Sigmoid colon (tissue), 4 donors: Measurements from ENCODE around the gene VEPH1.

ENCODE experiments used
- EP300 ChIP-seq, 4 donors: sonication (generic); formaldehyde crosslinking; IDR thresholded peaks; one replicate each; pipeline ENCODE4 v1.6.1; 2017; ENCODE audit warnings: antibody characterized with exemption in 4 of 4
- POLR2A ChIP-seq, 2 donors: fragments of 450-650 bp; IDR thresholded peaks; one replicate each; pipeline ENCODE4 v1.6.1; 2016; ENCODE audit warnings: antibody characterized with exemption in 2 of 2, mild to moderate bottlenecking in 2 of 2, moderate library complexity in 2 of 2
- POLR2AphosphoS5 ChIP-seq, 4 donors: sonication (generic); formaldehyde crosslinking; IDR thresholded peaks; one replicate each; pipeline ENCODE4 v1.6.1; 2017; ENCODE audit warnings: antibody characterized with exemption in 4 of 4
- TF ChIP-seq, protein P1 (sequence below), 4 experiments: fragments of 450-650 bp in 3 of 4; fragments of 200-600 bp in 1 of 4; IDR thresholded peaks; one replicate each; pipeline ENCODE4 v1.5.1; 2016 to 2019; ENCODE audit warnings: antibody characterized with exemption in 4 of 4, mild to moderate bottlenecking in 3 of 4, moderate library complexity in 2 of 4

DNA sequence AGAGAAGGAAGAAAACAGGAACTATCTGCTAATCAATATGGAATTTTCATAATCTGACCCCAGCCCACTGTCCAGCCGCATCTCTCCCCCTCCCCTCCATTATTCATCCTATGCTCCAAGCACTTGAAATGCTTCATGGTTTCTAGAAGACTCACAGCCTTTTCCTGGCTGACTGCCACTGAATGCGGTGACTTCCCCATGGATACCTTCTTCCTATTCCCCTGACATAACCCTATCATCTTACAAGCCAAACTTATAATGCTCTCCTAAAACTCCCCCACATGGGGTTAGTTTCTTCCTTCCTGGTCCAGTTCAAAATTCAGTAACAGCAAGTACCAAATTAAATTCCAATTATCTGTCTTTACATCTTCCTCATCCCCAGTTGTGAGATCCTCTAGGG is 97.8 kb downstream of the VEPH1 start:
- TF ChIP-seq, protein P1, sequence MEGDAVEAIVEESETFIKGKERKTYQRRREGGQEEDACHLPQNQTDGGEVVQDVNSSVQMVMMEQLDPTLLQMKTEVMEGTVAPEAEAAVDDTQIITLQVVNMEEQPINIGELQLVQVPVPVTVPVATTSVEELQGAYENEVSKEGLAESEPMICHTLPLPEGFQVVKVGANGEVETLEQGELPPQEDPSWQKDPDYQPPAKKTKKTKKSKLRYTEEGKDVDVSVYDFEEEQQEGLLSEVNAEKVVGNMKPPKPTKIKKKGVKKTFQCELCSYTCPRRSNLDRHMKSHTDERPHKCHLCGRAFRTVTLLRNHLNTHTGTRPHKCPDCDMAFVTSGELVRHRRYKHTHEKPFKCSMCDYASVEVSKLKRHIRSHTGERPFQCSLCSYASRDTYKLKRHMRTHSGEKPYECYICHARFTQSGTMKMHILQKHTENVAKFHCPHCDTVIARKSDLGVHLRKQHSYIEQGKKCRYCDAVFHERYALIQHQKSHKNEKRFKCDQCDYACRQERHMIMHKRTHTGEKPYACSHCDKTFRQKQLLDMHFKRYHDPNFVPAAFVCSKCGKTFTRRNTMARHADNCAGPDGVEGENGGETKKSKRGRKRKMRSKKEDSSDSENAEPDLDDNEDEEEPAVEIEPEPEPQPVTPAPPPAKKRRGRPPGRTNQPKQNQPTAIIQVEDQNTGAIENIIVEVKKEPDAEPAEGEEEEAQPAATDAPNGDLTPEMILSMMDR (IDR thresholded peaks at IDR 0.05), result no peak
- TF ChIP-seq POLR2A (IDR thresholded peaks at IDR 0.05) (no peak), POLR2AphosphoS5 (IDR thresholded peaks at IDR 0.05) (no peak), EP300 (IDR thresholded peaks at IDR 0.05) (no peak)
